Activated CD8-positive, alpha-beta memory T cell treated with anti-CD3 and anti-CD28 coated beads, Interleukin-2, amount 50 U/mL, for 24 hours (primary cell): ENCODE measurements around the gene PDZD2.

Experiments used
- DNase-seq: peaks from one replicate; pipeline ENCODE4 v3.0.0-alpha.2; 2020; ENCODE audit errors: extremely low read depth

Gene PDZD2

DNA sequence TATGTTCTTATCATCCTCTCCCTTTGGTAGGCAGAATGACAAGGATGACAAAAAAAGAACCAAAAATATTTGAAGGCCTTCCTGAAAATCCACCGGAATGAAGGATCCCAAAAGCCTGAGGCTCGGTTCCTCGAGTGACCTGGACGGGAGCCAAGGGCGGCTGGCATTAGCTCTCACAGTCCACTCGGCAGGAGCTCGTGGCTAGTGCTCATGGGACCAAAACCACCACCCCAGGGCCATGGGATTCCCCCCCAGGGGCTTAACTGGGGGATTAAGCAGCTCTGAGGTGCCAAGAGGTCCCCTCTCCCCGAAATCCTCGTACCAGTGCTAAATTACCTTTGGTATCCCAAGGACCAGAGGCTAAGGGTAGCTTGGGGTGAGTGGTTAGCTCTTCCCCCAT is 586 bp upstream of the PDZD2 start:
- no peak for DNase-seq

DNA sequence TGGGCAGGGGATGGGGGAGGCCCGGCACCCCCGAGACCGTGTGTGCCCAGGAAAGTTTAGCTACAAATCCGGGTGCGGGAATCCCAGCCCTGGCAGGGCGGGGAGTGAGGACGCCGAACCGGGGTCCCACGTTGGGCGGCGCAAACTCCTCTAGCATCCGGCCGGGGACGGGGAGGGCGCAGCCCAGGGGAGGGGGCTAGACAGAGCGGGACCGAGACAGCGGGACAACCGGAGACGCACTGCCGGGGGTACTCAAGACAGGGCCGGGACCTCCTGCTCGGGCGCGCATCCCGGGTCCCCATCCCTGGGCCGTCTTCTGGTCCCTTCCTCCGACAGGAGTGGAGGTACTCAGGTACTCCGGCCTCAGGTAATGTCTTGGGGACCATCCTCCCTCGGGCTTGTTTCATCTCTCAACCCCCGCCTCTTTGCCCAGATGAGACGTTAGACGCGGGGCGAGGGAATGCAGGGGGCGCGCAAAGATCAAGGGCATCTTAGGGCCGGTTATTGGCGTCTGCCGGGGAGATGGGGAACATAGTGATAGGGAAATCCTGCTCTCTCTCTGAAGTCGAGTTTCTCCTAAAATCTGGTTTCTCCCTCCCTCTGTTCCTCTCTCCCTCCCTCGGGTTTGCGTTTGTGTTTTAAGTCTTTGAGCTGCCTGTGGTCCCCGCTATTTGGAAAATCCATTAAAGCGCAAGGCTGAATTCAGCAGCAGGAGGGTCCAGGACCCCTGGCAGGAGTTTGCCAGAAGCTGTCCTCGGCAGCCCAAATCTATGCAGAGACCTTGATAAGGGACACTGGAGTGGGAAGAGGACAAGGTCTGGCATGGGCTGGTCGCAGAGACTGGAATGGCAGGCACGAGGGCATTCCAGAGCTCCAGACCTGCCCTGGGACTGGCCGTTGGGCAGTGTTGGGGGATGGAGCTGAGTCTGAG is 815 bp downstream of the PDZD2 start:
- no peak for DNase-seq

GRCh38 chr5:31640573-31640972 is 1.6 kb downstream of the PDZD2 start:
- DNase-seq: no peak

GRCh38 chr5:31641059-31641458 is 2.1 kb downstream of the PDZD2 start:
- DNase-seq: no peak

- DNase-seq: no peak
Observed at GRCh38 chr5:31641575-31641974, 2.6 kb downstream of the PDZD2 start.

DNA sequence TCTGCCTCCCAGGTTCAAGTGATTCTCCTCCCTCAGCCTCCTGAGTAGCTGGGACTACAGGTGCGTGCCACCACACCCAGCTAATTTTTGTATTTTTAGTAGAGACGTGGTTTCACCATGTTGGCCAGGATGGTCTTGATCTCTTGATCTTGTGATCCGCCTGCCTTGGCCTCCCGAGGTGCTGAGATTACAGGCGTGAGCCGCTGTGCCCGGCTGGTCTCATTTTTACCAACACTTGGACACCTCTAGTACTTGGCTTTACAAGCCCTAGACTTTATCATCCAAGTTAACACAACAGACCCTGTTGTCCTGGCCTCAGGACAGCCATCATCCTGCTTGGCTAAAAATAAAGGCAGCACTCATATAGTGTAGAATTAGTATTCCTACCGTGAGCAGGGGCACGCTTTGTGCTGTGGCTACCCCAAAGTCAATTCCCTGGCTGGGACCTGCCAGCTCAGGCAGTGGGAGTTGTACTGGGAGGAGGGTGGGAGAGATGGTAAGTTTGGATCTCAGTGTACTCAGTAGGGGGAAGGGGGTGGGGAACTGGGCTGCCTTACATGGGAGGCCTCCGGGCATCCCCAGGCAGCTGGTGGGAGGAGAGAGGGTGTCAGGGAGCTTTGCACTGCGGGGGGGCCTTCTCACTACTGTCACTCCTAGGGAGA is 6.6 kb downstream of the PDZD2 start:
- no peak for DNase-seq

DNA sequence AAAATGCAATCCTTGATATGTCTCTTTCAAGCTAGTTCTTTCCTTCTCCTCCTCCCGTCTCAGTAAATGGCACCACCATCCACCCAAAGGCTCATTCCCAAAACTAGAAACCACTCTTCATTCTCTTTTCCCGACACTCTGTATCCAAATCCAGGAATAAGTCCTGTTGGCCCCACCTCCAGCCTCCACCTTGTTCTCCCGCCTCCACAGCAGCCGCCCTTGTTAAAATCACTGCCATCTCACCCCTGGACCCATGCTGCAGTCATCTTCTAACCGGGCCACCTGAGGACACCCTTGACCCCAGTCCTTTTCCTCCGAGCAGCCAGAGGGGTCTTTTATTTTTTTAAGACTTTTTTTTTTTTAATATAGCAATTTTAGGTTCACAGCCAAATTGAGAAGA is 9.4 kb downstream of the PDZD2 start:
- DNase-seq: no peak

- DNase-seq: no peak
Observed at GRCh38 chr5:31651241-31651640, 12.3 kb downstream of the PDZD2 start.

GRCh38 chr5:31655491-31655890 is 16.6 kb downstream of the PDZD2 start:
- no peak for DNase-seq

DNA sequence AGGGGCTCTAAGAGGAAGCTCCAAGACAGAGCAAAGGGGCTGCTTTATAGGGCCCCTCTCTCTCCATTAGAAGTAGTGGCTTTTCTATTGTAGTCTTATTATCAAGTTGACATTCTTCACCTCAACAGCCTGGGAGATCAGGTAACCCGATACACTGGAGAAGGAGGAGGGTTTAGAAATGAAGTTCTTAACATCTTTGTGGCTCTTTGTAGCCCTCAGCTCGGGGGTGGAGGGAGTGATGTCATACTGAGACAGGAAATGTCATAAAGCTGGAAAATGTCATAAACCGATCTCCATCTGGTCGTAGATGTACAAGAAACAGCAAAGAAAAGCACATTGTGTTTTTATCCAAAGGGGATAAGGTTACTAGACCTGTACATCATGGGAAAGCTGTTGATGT is 17.9 kb downstream of the PDZD2 start:
- DNase-seq: no peak

DNA sequence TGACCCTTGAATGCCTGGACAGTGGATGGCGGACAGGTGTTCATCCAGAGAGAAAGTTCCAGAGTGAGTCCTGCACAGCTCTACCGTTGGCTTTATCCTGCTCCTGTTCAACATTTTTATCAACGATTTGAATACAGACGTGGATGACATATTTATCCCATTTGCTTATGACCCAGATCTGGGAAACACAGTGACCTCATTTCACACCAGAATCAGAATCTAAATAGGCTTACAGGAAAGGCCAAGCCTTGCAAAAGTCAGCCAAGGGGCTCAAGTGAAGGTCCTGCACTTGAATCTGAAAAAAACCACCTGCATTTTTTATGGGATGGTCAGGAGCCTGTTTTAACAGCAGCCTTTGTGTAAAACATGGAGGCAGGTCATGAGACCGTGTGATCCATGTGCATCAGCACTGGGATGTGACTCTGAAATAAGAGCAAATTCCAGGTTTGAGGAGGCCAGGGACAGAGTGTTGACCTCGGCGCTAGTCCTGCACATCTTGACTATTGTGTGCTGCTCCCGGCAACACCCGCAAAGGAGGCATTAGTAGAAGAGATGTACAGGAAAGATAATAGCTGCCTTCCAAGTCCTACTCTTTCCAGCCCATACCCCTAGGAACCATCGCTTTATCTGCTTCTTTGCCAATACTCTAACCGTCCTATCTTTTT is 18.5 kb downstream of the PDZD2 start:
- no peak for DNase-seq

- no peak for DNase-seq
Observed at GRCh38 chr5:31661257-31661656, 22.3 kb downstream of the PDZD2 start.

DNA sequence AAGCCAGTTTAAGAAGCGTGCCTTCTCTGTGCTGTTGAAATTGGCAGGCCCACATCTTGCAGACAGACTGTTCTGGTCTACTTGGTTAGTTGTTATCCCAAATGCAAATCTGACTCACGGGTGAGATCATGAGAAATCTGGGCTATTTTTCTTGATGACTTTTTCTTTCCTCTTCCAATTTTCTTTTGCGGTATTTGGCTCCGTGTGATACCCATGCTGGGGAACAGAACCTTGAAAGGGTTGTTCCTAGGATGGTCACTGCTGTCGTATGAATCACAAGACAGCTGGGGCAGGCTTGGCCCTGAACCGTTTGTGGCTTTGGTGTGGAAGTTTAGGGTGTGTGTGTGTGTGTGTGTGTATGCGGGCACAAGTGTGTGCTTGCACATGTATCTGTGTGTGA is 24.6 kb downstream of the PDZD2 start:
- DNase-seq: no peak

GRCh38 chr5:31664566-31664965 is 25.6 kb downstream of the PDZD2 start:
- no peak for DNase-seq

- no peak for DNase-seq
Observed at GRCh38 chr5:31671339-31671741, 32.4 kb downstream of the PDZD2 start.

GRCh38 chr5:31674371-31674951 is 35.5 kb downstream of the PDZD2 start:
- no peak for DNase-seq

- DNase-seq: no peak
Observed at GRCh38 chr5:31675472-31675871, 36.5 kb downstream of the PDZD2 start.

DNA sequence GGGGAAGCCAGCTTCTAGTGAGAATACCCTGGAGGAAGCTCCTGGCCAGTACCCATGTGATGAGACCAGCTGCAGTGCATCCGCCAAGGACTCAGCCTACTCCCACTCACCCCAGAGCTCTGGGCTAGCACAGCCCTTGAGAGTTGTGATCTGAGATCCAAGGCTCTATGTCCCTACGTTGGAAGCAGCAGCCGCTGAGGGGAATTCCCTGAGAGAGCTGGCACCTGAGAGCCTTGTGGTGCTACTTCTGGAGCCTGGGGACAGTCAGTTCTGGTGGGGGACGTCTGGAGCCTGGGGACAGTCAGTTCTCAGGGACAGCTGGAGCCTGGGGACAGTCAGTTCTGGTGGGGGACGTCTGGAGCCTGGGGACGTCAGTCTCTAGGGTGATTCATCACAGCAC is 39.2 kb downstream of the PDZD2 start:
- DNase-seq: no peak

- no peak for DNase-seq
Observed at GRCh38 chr5:31680528-31680927, 41.6 kb downstream of the PDZD2 start.

DNA sequence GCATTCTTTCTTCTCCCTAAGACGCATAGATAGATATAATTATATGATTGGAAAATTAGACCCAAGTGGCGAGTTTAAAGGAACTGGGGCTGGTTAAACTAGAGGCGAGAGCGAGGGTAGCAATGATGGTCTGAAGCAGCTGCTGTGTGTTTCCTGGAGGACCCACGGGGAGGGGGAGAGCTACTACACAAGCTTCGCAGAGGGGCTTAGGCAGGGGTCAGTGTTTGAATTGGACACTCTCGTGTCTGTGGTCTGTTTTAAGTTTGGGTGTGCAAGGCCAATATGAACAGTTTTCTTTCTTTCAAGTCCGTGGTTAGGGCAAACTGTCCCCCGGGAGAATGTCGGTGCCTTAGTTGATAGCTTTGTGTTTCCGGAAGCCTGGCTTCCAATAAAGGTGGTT is 43.1 kb downstream of the PDZD2 start:
- no peak for DNase-seq

- no peak for DNase-seq
Observed at GRCh38 chr5:31682851-31683250, 43.9 kb downstream of the PDZD2 start.

DNA sequence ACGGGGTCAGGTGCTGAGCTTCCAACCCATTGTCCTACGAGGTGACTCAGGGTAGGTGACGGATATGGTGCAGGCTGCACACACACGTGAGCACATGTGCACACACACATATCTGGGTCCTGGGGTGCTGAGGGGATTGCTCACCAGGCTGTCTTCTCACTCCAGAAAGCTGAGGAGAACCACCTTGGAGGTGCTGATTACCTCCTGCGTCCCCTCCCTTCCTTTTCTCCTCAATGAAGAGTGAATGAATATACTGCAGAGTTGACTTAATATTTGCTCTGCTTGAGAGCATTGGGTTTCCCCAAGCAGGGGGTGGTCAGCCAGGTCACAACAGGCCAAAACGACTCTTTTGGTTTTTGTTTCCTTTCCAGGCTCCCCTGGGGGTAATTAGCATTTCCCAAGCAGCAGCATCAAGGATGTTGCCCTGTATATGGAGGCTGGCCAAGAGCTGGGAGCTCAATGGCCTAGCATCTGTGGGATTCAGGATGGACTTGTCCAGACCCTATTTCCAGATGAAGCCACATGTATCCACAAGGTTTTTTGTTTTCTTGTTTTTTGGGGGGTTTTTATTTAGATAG is 49.7 kb downstream of the PDZD2 start:
- DNase-seq: no peak
